ENCODE results near the gene RUNX3. TPM values are rescaled to one million over a fixed set of nuclear protein-coding genes. Genes with fewer than 3 reads are reported as not detected.
A peak's percentile ranks its signal among the peaks of the same experiment; 100 is the strongest.
"Not testable (repeated sequence)": the region's sequence is repeated elsewhere in the genome, so short reads cannot be mapped to it uniquely, and the experiment has no call there.

The RUNX3 gene
- total and polyA plus RNA-seq, 7 donors = 0.36 to 18.0 (median 1.2) TPM; not detected in 1

DNA sequence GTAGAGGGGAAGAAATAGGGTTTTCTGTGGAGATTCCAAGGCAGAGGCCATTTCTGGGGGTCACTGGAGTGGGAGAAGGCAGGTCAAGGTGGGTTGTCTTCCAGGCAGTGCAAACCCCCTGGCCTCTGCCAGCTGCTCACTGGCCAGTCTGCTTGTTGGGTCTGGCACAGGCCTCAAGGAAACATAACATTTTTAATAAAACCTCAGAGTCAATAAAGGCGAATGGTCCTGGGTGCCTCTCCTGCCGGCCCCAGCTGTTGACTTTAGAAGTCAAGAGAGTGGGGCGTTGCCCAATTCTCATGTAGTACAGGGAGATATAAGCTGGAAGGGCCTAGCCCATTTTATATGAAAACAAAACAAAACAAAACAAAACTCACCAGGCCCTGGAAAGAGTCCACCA is 36.6 kb downstream of the RUNX3 start:
- intact Hi-C loops (cut with DNase I) = no loop called here
- peak; percentile 22 for DNase-seq
- Histone ChIP-seq H3K9me3 (peaks cover 0 to 5% (median 3%) of the 10 kb centered on the region in 4 donors), H3K27me3 (peaks cover 0 to 4% (median 0%) of the 10 kb centered on the region in 3 donors), H3K27ac (no peak overlapping the region), H3K4me1 (no peaks in the 10 kb centered on the region), H3K36me3 (no peaks in the 10 kb centered on the region), H3K4me3 (no peak overlapping the region)
- WGBS, 2 donors = 21 to 71% methylated on average over 3 of the region's 3 CpGs
- TF ChIP-seq, protein P1, sequence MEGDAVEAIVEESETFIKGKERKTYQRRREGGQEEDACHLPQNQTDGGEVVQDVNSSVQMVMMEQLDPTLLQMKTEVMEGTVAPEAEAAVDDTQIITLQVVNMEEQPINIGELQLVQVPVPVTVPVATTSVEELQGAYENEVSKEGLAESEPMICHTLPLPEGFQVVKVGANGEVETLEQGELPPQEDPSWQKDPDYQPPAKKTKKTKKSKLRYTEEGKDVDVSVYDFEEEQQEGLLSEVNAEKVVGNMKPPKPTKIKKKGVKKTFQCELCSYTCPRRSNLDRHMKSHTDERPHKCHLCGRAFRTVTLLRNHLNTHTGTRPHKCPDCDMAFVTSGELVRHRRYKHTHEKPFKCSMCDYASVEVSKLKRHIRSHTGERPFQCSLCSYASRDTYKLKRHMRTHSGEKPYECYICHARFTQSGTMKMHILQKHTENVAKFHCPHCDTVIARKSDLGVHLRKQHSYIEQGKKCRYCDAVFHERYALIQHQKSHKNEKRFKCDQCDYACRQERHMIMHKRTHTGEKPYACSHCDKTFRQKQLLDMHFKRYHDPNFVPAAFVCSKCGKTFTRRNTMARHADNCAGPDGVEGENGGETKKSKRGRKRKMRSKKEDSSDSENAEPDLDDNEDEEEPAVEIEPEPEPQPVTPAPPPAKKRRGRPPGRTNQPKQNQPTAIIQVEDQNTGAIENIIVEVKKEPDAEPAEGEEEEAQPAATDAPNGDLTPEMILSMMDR (IDR thresholded peaks at IDR 0.05) = no peak
- TF ChIP-seq EP300 (IDR thresholded peaks at IDR 0.05) (no peak), POLR2AphosphoS5 (IDR thresholded peaks at IDR 0.05) (no peak)

DNA sequence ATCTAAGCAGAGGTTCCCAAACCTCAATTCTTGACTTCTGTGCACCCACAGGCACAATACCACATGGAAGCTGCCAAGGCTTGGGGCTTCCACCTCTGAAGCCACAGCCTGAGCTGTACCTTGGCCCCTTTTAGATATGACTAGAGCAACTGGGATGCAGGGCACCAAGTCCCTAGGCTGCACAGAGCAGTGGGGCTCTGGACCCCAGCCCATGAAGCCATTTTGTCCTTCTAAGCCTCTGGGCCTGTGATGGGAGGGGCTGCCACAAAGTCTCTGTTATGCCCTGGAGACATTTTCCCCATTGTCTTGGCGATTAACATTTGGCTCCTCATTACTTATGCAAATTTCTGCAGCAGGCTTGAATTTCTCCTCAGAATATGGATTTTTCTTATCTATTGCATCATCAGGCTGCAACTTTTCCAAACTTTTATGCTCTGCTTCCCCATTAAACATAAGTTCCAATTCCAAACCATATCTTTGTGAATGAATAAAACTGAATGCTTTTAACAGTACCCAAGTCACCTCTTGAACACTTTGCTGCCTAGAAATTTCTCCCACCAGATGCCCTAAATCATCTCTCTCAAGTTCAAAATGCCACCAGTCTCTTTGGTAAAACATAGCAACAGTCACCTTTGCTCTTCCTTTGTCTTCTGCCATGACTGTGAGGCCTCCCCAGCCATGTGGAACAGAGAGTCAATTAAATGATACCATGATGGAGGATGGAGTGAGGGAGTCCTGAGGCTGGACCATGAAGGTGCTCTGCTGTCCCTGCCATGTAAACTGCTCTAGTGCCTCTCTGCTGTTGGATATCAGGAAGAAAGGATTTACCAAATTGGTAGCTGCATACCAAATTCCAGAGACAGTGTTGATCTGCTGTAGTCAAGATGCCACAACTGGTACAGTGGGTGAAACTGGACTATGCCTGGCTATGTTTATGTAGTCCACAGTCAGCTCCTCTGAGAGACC is 37.6 kb downstream of the RUNX3 start:
- Histone ChIP-seq H3K36me3 (no peaks in the 10 kb centered on the region), H3K4me3 (no peak overlapping the region), H3K9me3 (peaks cover 0 to 5% (median 3%) of the 10 kb centered on the region in 4 donors), H3K27ac (no peak overlapping the region), H3K4me1 (no peaks in the 10 kb centered on the region), H3K27me3 (peaks cover 0 to 4% (median 0%) of the 10 kb centered on the region in 3 donors)
- peak; percentile 36 for DNase-seq
- TF ChIP-seq POLR2AphosphoS5 (IDR thresholded peaks at IDR 0.05) (no peak), EP300 (IDR thresholded peaks at IDR 0.05) (no peak), POLR2A (IDR thresholded peaks at IDR 0.05) (no peak)
- TF ChIP-seq, protein P1 (IDR thresholded peaks at IDR 0.05) = no peak
- 96% methylated on average over 1 of the region's 1 CpG for WGBS, 2 donors
- intact Hi-C loops (cut with DNase I) = no loop called here

DNA sequence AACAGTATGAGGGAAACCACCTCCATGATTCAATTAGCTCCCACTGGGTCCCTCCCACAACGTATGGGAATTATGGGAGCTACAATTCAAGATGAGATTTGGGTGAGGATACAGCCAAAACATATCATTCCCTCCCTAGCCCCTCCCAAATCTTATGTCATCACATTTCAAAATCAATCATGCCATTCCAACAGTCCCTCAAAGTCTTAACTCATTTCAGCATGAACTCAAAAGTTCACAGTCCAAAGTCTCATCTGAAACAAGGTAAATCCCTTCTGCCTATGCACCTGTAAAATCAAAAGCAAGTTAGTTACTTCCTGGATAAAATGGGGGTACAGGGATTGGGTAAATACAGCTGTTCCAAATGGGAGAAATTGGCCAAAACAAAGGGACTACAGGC is 38.7 kb downstream of the RUNX3 start:
- H3K4me1 ChIP-seq; H3K27ac ChIP-seq; H3K36me3 ChIP-seq; H3K27me3 ChIP-seq; H3K4me3 ChIP-seq; DNase-seq; H3K9me3 ChIP-seq; intact Hi-C loops (cut with DNase I): not testable (repeated sequence)
- 11 to 51% methylated on average over 1 of the region's 1 CpG for WGBS, 2 donors

DNA sequence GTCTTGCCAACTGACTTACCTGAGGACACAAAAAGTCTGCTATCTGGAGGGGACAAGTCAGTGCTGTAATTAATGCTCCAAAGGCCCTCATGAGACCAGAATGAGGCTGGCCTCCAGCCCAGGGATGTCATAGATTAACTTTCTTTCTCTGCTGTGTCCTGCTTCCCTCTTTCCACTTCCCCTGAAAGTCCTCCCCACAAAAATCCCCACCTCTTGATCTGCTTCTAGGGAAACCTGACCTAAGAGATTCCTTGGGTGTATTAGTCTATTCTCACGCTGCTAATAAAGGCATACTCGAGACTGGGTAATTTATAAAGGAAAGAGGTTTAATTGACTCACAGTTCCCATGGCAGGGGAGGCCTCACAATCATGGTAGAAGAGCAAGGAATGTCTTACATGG is 39.2 kb downstream of the RUNX3 start:
- Histone ChIP-seq H3K4me1 (no peaks in the 10 kb centered on the region), H3K27me3 (no peaks in the 10 kb centered on the region), H3K4me3 (no peak overlapping the region), H3K9me3 (peaks cover 0 to 5% (median 3%) of the 10 kb centered on the region in 4 donors), H3K36me3 (no peaks in the 10 kb centered on the region), H3K27ac (no peak overlapping the region)
- WGBS, 2 donors = 85 to 92% methylated on average over 2 of the region's 2 CpGs
- TF ChIP-seq POLR2A (IDR thresholded peaks at IDR 0.05) (no peak), EP300 (IDR thresholded peaks at IDR 0.05) (no peak), POLR2AphosphoS5 (IDR thresholded peaks at IDR 0.05) (no peak)
- TF ChIP-seq, protein P1 (IDR thresholded peaks at IDR 0.05) = no peak
- DNase-seq = no peak
- intact Hi-C loops (cut with DNase I) = no loop called here

DNA sequence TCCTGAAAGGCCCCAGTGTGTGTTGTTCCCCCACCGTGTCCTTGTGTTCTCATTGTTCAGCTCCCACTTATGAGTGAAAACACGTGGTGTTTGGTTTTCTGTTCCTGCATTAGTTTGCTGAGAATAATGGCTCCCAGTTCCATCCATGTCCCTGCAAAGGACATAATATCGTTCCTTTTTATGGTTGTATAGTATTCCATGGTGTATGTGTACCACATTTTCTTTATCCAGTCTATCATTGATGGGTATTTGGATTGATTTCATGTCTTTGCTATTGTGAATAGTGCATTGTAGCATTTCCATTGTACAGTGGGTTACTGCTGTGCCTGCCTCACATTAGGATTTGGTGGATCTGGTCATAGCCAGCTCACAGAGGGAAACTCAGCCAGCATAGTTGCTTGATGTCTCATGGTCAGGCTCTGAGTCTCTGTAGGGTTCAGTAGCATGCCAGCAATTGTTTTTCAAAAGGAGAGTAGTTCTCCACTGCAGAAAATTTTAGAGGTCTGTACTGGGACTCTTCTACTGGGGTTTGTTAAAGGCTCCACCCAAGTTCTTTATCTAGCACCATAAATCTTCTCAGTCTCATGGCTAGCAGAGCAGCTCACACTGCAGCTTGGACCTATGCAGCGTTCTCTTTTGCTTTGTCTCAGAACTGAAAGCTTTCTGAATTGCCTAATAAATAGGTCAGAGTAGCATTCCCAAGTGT is 41.0 kb downstream of the RUNX3 start:
- Histone ChIP-seq H3K36me3 (no peaks in the 10 kb centered on the region), H3K27ac (no peak overlapping the region), H3K9me3 (peaks cover 0 to 5% (median 3%) of the 10 kb centered on the region in 4 donors), H3K4me3 (no peak overlapping the region), H3K27me3 (no peaks in the 10 kb centered on the region), H3K4me1 (no peaks in the 10 kb centered on the region)
- TF ChIP-seq, protein P1 (IDR thresholded peaks at IDR 0.05) = no peak
- TF ChIP-seq POLR2AphosphoS5 (IDR thresholded peaks at IDR 0.05) (no peak), POLR2A (IDR thresholded peaks at IDR 0.05) (no peak)
- intact Hi-C loops (cut with DNase I) = no loop called here
- 76 to 86% methylated on average over 4 of the region's 4 CpGs for whole genome bisulfite sequencing, 2 donors
- no peak for DNase-seq

All from sigmoid colon (tissue), 7 donors.